Measurements from ENCODE around the gene CRBN.

The CRBN gene

GRCh38 chr3:3192286-3192675, 12.8 kb upstream of the CRBN start:
- Histone ChIP-seq H3K79me2 (ENCODE audit: control insufficient read depth, insufficient read depth, low read length, poor library complexity) (no peaks in the 10 kb centered on the region), H2BK5ac (ENCODE audit: low read depth, low read length, poor library complexity) (no peak overlapping the region), H3K9me3 (ENCODE audit: insufficient read depth, low read depth, low read length) (no peaks in the 10 kb centered on the region), H2BK12ac (ENCODE audit: low read length) (no peak overlapping the region), H2AFZ (ENCODE audit: insufficient read depth, low read length, poor library complexity) (no peak overlapping the region), H3K4me2 (ENCODE audit: low read length) (no peak overlapping the region), H3K4ac (ENCODE audit: low read depth, low read length) (no peak overlapping the region), H2BK120ac (ENCODE audit: insufficient read depth, low read length, poor library complexity) (no peak overlapping the region), H4K12ac (ENCODE audit: low read depth, low read length) (no peak overlapping the region), H3K27me3 (ENCODE audit: insufficient read depth, low read length) (no peaks in the 10 kb centered on the region), H3K4me3 (ENCODE audit: low read depth, low read length) (no peak overlapping the region), H3K18ac (ENCODE audit: low read length) (no peak overlapping the region), H3K27ac (ENCODE audit: low read depth, low read length) (no peak overlapping the region), H3K14ac (ENCODE audit: low read length) (no peak overlapping the region), H2AK5ac (ENCODE audit: low read length) (no peak overlapping the region), H4K8ac (ENCODE audit: low read depth, low read length) (no peak overlapping the region), H4K91ac (ENCODE audit: low read depth, low read length) (no peak overlapping the region), H3K4me1 (ENCODE audit: control insufficient read depth in 1 of 2, insufficient read depth in 2 of 2, low read length in 2 of 2) (no peaks in the 10 kb centered on the region), H3K9ac (ENCODE audit: low read length) (no peak overlapping the region), H3K23ac (ENCODE audit: low read length) (no peak overlapping the region), H3K36me3 (ENCODE audit: control insufficient read depth in 1 of 2, insufficient read depth in 2 of 2, low read length in 2 of 2) (no peaks in the 10 kb centered on the region), H3K79me1 (ENCODE audit: low read length) (no peaks in the 10 kb centered on the region)
- DNase-seq: no peak
- no CpG with 5 or more reads among the region's 2 CpGs for WGBS (ENCODE audit: extremely low coverage, insufficient coverage, insufficient read length)

GRCh38 chr3:3191675-3192285, 12.3 kb upstream of the CRBN start:
- Histone ChIP-seq H3K79me2 (ENCODE audit: control insufficient read depth, insufficient read depth, low read length, poor library complexity) (no peaks in the 10 kb centered on the region), H3K9ac (ENCODE audit: low read length) (no peak overlapping the region), H3K79me1 (ENCODE audit: low read length) (no peaks in the 10 kb centered on the region), H3K4me3 (ENCODE audit: low read depth, low read length) (no peak overlapping the region), H3K4me1 (ENCODE audit: control insufficient read depth in 1 of 2, insufficient read depth in 2 of 2, low read length in 2 of 2) (no peaks in the 10 kb centered on the region), H3K4ac (ENCODE audit: low read depth, low read length) (no peak overlapping the region), H3K18ac (ENCODE audit: low read length) (no peak overlapping the region), H3K9me3 (ENCODE audit: insufficient read depth, low read depth, low read length) (no peaks in the 10 kb centered on the region), H2BK120ac (ENCODE audit: insufficient read depth, low read length, poor library complexity) (no peak overlapping the region), H2AFZ (ENCODE audit: insufficient read depth, low read length, poor library complexity) (no peak overlapping the region), H3K4me2 (ENCODE audit: low read length) (no peak overlapping the region), H2BK5ac (ENCODE audit: low read depth, low read length, poor library complexity) (no peak overlapping the region), H4K12ac (ENCODE audit: low read depth, low read length) (no peak overlapping the region), H3K14ac (ENCODE audit: low read length) (no peak overlapping the region), H4K91ac (ENCODE audit: low read depth, low read length) (no peak overlapping the region), H3K36me3 (ENCODE audit: control insufficient read depth in 1 of 2, insufficient read depth in 2 of 2, low read length in 2 of 2) (no peaks in the 10 kb centered on the region), H4K8ac (ENCODE audit: low read depth, low read length) (no peak overlapping the region), H3K23ac (ENCODE audit: low read length) (no peak overlapping the region), H3K27me3 (ENCODE audit: insufficient read depth, low read length) (no peaks in the 10 kb centered on the region), H3K27ac (ENCODE audit: low read depth, low read length) (no peak overlapping the region), H2AK5ac (ENCODE audit: low read length) (no peak overlapping the region), H2BK12ac (ENCODE audit: low read length) (no peak overlapping the region)
- WGBS (ENCODE audit: extremely low coverage, insufficient coverage, insufficient read length): no CpG with 5 or more reads among the region's 4 CpGs
- no peak for DNase-seq

GRCh38 chr3:3189961-3190360, 10.5 kb upstream of the CRBN start:
- H3K4ac ChIP-seq (ENCODE audit: low read depth, low read length): no peak overlapping the region
- H4K12ac ChIP-seq (ENCODE audit: low read depth, low read length): no peak overlapping the region
- no peaks in the 10 kb centered on the region for H3K9me3 ChIP-seq (ENCODE audit: insufficient read depth, low read depth, low read length)
- no peak for DNase-seq
- H3K79me2 ChIP-seq (ENCODE audit: control insufficient read depth, insufficient read depth, low read length, poor library complexity): no peaks in the 10 kb centered on the region
- H3K4me2 ChIP-seq (ENCODE audit: low read length): no peak overlapping the region
- no peak overlapping the region for H2AFZ ChIP-seq (ENCODE audit: insufficient read depth, low read length, poor library complexity)
- no peak overlapping the region for H2AK5ac ChIP-seq (ENCODE audit: low read length)
- H3K27me3 ChIP-seq (ENCODE audit: insufficient read depth, low read length): peaks cover 2% of the 10 kb centered on the region
- no peaks in the 10 kb centered on the region for H3K4me1 ChIP-seq (ENCODE audit: control insufficient read depth in 1 of 2, insufficient read depth in 2 of 2, low read length in 2 of 2)
- H3K36me3 ChIP-seq (ENCODE audit: control insufficient read depth in 1 of 2, insufficient read depth in 2 of 2, low read length in 2 of 2): no peaks in the 10 kb centered on the region
- no peak overlapping the region for H2BK12ac ChIP-seq (ENCODE audit: low read length)
- H3K79me1 ChIP-seq (ENCODE audit: low read length): no peaks in the 10 kb centered on the region
- H4K8ac ChIP-seq (ENCODE audit: low read depth, low read length): no peak overlapping the region
- no CpG with 5 or more reads among the region's 1 CpG for WGBS (ENCODE audit: extremely low coverage, insufficient coverage, insufficient read length)
- no peak overlapping the region for H3K4me3 ChIP-seq (ENCODE audit: low read depth, low read length)
- no peak overlapping the region for H3K27ac ChIP-seq (ENCODE audit: low read depth, low read length)
- H2BK120ac ChIP-seq (ENCODE audit: insufficient read depth, low read length, poor library complexity): no peak overlapping the region
- no peak overlapping the region for H3K14ac ChIP-seq (ENCODE audit: low read length)
- no peak overlapping the region for H4K91ac ChIP-seq (ENCODE audit: low read depth, low read length)
- H3K9ac ChIP-seq (ENCODE audit: low read length): no peak overlapping the region
- no peak overlapping the region for H3K18ac ChIP-seq (ENCODE audit: low read length)
- H2BK5ac ChIP-seq (ENCODE audit: low read depth, low read length, poor library complexity): no peak overlapping the region
- no peak overlapping the region for H3K23ac ChIP-seq (ENCODE audit: low read length)

GRCh38 chr3:3189102-3189727, 9.7 kb upstream of the CRBN start:
- Histone ChIP-seq H2BK12ac (ENCODE audit: low read length) (no peak overlapping the region), H3K9ac (ENCODE audit: low read length) (no peak overlapping the region), H2AK5ac (ENCODE audit: low read length) (no peak overlapping the region), H4K12ac (ENCODE audit: low read depth, low read length) (no peak overlapping the region), H3K18ac (ENCODE audit: low read length) (no peak overlapping the region), H3K14ac (ENCODE audit: low read length) (no peak overlapping the region), H3K4me3 (ENCODE audit: low read depth, low read length) (no peak overlapping the region), H3K27me3 (ENCODE audit: insufficient read depth, low read length) (peaks cover 2% of the 10 kb centered on the region), H3K79me1 (ENCODE audit: low read length) (no peaks in the 10 kb centered on the region), H3K9me3 (ENCODE audit: insufficient read depth, low read depth, low read length) (no peaks in the 10 kb centered on the region), H4K91ac (ENCODE audit: low read depth, low read length) (no peak overlapping the region), H3K4me1 (ENCODE audit: control insufficient read depth in 1 of 2, insufficient read depth in 2 of 2, low read length in 2 of 2) (no peaks in the 10 kb centered on the region), H3K4ac (ENCODE audit: low read depth, low read length) (no peak overlapping the region), H2AFZ (ENCODE audit: insufficient read depth, low read length, poor library complexity) (no peak overlapping the region), H3K79me2 (ENCODE audit: control insufficient read depth, insufficient read depth, low read length, poor library complexity) (no peaks in the 10 kb centered on the region), H3K36me3 (ENCODE audit: control insufficient read depth in 1 of 2, insufficient read depth in 2 of 2, low read length in 2 of 2) (no peaks in the 10 kb centered on the region), H3K27ac (ENCODE audit: low read depth, low read length) (no peak overlapping the region), H2BK5ac (ENCODE audit: low read depth, low read length, poor library complexity) (no peak overlapping the region), H3K23ac (ENCODE audit: low read length) (no peak overlapping the region), H3K4me2 (ENCODE audit: low read length) (no peak overlapping the region), H2BK120ac (ENCODE audit: insufficient read depth, low read length, poor library complexity) (no peak overlapping the region), H4K8ac (ENCODE audit: low read depth, low read length) (no peak overlapping the region)
- DNase-seq: no peak
- no CpG with 5 or more reads among the region's 1 CpG for WGBS (ENCODE audit: extremely low coverage, insufficient coverage, insufficient read length)
